Midbrain (tissue), 1 donor: ENCODE data around the gene ANAPC2.

ENCODE experiments used
- DNase-seq: peaks from one replicate; lab custom pipeline; 2025; lab: John Stamatoyannopoulos, UW

Gene ANAPC2

DNA sequence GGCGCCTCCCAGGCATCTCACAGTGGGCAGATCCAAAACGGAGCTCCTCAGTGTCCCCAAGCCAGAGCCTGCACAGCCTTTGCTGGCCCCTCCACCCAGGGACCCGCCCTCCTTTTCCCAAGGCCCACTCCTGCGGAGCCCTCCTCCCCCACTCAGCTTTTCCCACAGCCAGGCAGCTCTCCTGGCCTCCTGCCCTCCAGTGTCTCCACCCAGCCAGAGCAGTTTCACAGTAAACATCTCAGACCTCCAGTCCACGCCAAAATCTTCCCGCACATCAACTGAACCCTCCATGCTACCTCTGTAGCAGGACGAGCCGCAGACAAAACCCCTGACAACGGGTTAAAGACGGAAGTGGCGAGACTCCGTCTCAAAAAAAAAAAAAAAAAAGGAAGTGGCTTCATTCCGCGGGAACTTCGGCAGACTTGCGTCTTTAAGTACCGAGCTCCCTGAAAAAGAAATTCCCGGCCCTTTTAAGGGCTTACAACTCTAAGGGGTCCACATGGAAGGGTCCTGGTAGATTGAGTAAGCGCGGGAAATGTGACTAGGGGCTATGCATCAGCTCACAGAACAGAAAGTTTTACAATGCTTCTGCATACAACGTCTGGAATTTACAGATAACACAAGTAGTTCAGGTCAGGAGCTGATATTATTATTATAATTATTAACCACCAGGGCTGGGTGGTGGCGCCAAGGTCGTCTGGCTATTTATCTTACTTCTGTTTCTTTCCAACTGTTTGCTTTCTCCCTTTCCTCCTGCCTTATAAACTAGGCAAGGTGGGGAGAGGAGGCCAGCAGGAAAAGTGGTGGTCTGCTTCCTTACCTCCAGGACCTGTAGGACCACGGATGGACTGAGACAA is 60.8 kb downstream of the ANAPC2 start:
- no peak for DNase-seq

DNA sequence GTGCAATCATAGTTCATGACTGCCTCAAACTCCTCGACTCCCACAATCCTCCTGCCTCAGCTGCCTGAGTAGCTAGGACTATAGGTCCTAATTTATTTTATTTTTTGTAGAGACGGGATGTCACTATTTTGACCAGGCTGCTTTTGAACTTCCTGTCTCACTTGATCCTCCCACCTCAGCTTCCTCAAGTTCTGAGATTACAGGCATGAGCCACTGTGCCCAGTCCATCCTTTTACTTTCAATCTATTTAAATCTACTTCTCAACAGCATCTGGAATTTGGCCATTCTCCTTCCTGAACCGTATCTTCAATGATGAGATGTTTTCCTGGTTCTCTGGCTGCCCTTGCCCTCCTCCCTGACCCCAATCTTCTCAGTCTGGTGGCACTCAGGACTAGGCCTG is 61.6 kb downstream of the ANAPC2 start:
- no peak for DNase-seq
